ENCODE data around the gene ARNT2.
A peak's percentile ranks its signal among the peaks of the same experiment; 100 is the strongest.

ARNT2 gene

GRCh38 chr15:80459380-80459779 lies 55.2 kb downstream of the ARNT2 start:
- Histone ChIP-seq H3K4ac (ENCODE audit: low read depth in 1 of 2, low read length in 2 of 2) (no peak overlapping the region), H3K18ac (ENCODE audit: low read depth in 1 of 2, low read length in 2 of 2) (no peak overlapping the region), H3K27me3 (ENCODE audit: control insufficient read depth in 1 of 2, insufficient read depth in 1 of 2, low read length in 2 of 2) (no peaks in the 10 kb centered on the region), H3K4me3 (ENCODE audit: insufficient read depth in 1 of 2, low read depth in 1 of 2, low read length in 2 of 2) (no peak overlapping the region), H4K91ac (ENCODE audit: low read length) (no peak overlapping the region), H3K4me1 (ENCODE audit: control insufficient read depth, insufficient read depth, low read depth, low read length) (peaks cover 20% of the 10 kb centered on the region), H2BK5ac (ENCODE audit: low read depth, low read length, poor library complexity, severe bottlenecking) (no peak overlapping the region), H3K79me1 (replicated peaks; ENCODE audit: low read length, poor library complexity, severe bottlenecking) (peaks cover 1% of the 10 kb centered on the region), H3K23ac (ENCODE audit: low read length in 2 of 2) (no peak overlapping the region), H2BK15ac (ENCODE audit: low read depth, poor library complexity, severe bottlenecking) (no peak overlapping the region), H3K36me3 (ENCODE audit: control insufficient read depth in 1 of 2, insufficient read depth in 2 of 2, low read depth in 1 of 2, low read length in 2 of 2) (peaks cover 0 to 10% of the 10 kb centered on the region in 2 experiments), H2BK120ac (ENCODE audit: low read depth, low read length) (no peak overlapping the region), H4K8ac (ENCODE audit: low read length) (no peak overlapping the region), H3K27ac (ENCODE audit: low read length, poor library complexity, severe bottlenecking) (no peak overlapping the region), H3K9ac (ENCODE audit: low read length) (no peak overlapping the region), H3K9me3 (ENCODE audit: control insufficient read depth, low read length) (no peaks in the 10 kb centered on the region), H3K14ac (ENCODE audit: low read length in 2 of 2) (no peak overlapping the region), H2BK12ac (ENCODE audit: low read length in 2 of 2) (no peak overlapping the region), H2AFZ (ENCODE audit: low read depth, low read length) (no peak overlapping the region), H2AK5ac (ENCODE audit: low read length, severe bottlenecking) (no peak overlapping the region), H3K4me2 (ENCODE audit: low read length, poor library complexity, severe bottlenecking) (no peak overlapping the region)
- WGBS, result 96% methylated on average over 2 of the region's 6 CpGs
- DNase-seq, result no peak

GRCh38 chr15:80459818-80460217 lies 55.6 kb downstream of the ARNT2 start:
- Histone ChIP-seq H3K27ac (ENCODE audit: low read length, poor library complexity, severe bottlenecking) (no peak overlapping the region), H3K18ac (ENCODE audit: low read depth in 1 of 2, low read length in 2 of 2) (no peak overlapping the region), H3K9me3 (ENCODE audit: control insufficient read depth, low read length) (no peaks in the 10 kb centered on the region), H3K4me1 (ENCODE audit: control insufficient read depth, insufficient read depth, low read depth, low read length) (peaks cover 23% of the 10 kb centered on the region), H3K23ac (ENCODE audit: low read length in 2 of 2) (no peak overlapping the region), H2BK120ac (ENCODE audit: low read depth, low read length) (no peak overlapping the region), H3K9ac (ENCODE audit: low read length) (no peak overlapping the region), H2BK12ac (ENCODE audit: low read length in 2 of 2) (no peak overlapping the region), H2BK5ac (ENCODE audit: low read depth, low read length, poor library complexity, severe bottlenecking) (no peak overlapping the region), H2AFZ (ENCODE audit: low read depth, low read length) (no peak overlapping the region), H4K91ac (ENCODE audit: low read length) (no peak overlapping the region), H2BK15ac (ENCODE audit: low read depth, poor library complexity, severe bottlenecking) (no peak overlapping the region), H3K27me3 (ENCODE audit: control insufficient read depth in 1 of 2, insufficient read depth in 1 of 2, low read length in 2 of 2) (no peaks in the 10 kb centered on the region), H3K4me3 (ENCODE audit: insufficient read depth in 1 of 2, low read depth in 1 of 2, low read length in 2 of 2) (no peak overlapping the region), H3K36me3 (ENCODE audit: control insufficient read depth in 1 of 2, insufficient read depth in 2 of 2, low read depth in 1 of 2, low read length in 2 of 2) (peaks cover 0 to 10% of the 10 kb centered on the region in 2 experiments), H3K14ac (ENCODE audit: low read length in 2 of 2) (no peak overlapping the region), H3K4me2 (ENCODE audit: low read length, poor library complexity, severe bottlenecking) (no peak overlapping the region), H3K4ac (ENCODE audit: low read depth in 1 of 2, low read length in 2 of 2) (no peak overlapping the region), H2AK5ac (ENCODE audit: low read length, severe bottlenecking) (no peak overlapping the region), H3K79me1 (replicated peaks; ENCODE audit: low read length, poor library complexity, severe bottlenecking) (peaks cover 1% of the 10 kb centered on the region), H4K8ac (ENCODE audit: low read length) (no peak overlapping the region)
- WGBS, result 97% methylated on average over 3 of the region's 3 CpGs
- no peak for DNase-seq

GRCh38 chr15:80461356-80462095 lies 57.3 kb downstream of the ARNT2 start:
- Histone ChIP-seq H2AFZ (ENCODE audit: low read depth, low read length) (no peak overlapping the region), H2BK5ac (ENCODE audit: low read depth, low read length, poor library complexity, severe bottlenecking) (no peak overlapping the region), H3K27ac (ENCODE audit: low read length, poor library complexity, severe bottlenecking) (no peak overlapping the region), H2BK12ac (ENCODE audit: low read length in 2 of 2) (no peak overlapping the region), H4K8ac (ENCODE audit: low read length) (no peak overlapping the region), H3K9ac (ENCODE audit: low read length) (no peak overlapping the region), H2BK15ac (ENCODE audit: low read depth, poor library complexity, severe bottlenecking) (no peak overlapping the region), H3K36me3 (ENCODE audit: control insufficient read depth in 1 of 2, insufficient read depth in 2 of 2, low read depth in 1 of 2, low read length in 2 of 2) (peaks cover 0 to 19% of the 10 kb centered on the region in 2 experiments), H3K4me3 (ENCODE audit: insufficient read depth in 1 of 2, low read depth in 1 of 2, low read length in 2 of 2) (no peak overlapping the region), H3K23ac (ENCODE audit: low read length in 2 of 2) (no peak overlapping the region), H2AK5ac (ENCODE audit: low read length, severe bottlenecking) (peak overlapping the region; percentile 85), H3K4ac (ENCODE audit: low read depth in 1 of 2, low read length in 2 of 2) (no peak overlapping the region), H3K4me2 (ENCODE audit: low read length, poor library complexity, severe bottlenecking) (no peak overlapping the region), H3K27me3 (ENCODE audit: control insufficient read depth in 1 of 2, insufficient read depth in 1 of 2, low read length in 2 of 2) (no peaks in the 10 kb centered on the region), H3K79me1 (replicated peaks; ENCODE audit: low read length, poor library complexity, severe bottlenecking) (peaks cover 1% of the 10 kb centered on the region), H3K14ac (ENCODE audit: low read length in 2 of 2) (peak overlapping the region in 1 of 2 experiments; percentile 64), H3K4me1 (ENCODE audit: control insufficient read depth, insufficient read depth, low read depth, low read length) (peaks cover 20% of the 10 kb centered on the region), H4K91ac (ENCODE audit: low read length) (peak overlapping the region; percentile 35), H2BK120ac (ENCODE audit: low read depth, low read length) (no peak overlapping the region), H3K18ac (ENCODE audit: low read depth in 1 of 2, low read length in 2 of 2) (no peak overlapping the region), H3K9me3 (ENCODE audit: control insufficient read depth, low read length) (no peaks in the 10 kb centered on the region)
- WGBS, result 96% methylated on average over 14 of the region's 14 CpGs
- no peak for DNase-seq

- Histone ChIP-seq H3K4ac (ENCODE audit: low read depth in 1 of 2, low read length in 2 of 2) (no peak overlapping the region), H3K27ac (ENCODE audit: low read length, poor library complexity, severe bottlenecking) (no peak overlapping the region), H4K91ac (ENCODE audit: low read length) (no peak overlapping the region), H2AFZ (ENCODE audit: low read depth, low read length) (no peak overlapping the region), H3K18ac (ENCODE audit: low read depth in 1 of 2, low read length in 2 of 2) (no peak overlapping the region), H3K27me3 (ENCODE audit: control insufficient read depth in 1 of 2, insufficient read depth in 1 of 2, low read length in 2 of 2) (no peaks in the 10 kb centered on the region), H3K9ac (ENCODE audit: low read length) (no peak overlapping the region), H2BK120ac (ENCODE audit: low read depth, low read length) (no peak overlapping the region), H3K9me3 (ENCODE audit: control insufficient read depth, low read length) (no peaks in the 10 kb centered on the region), H4K8ac (ENCODE audit: low read length) (no peak overlapping the region), H2BK5ac (ENCODE audit: low read depth, low read length, poor library complexity, severe bottlenecking) (no peak overlapping the region), H2BK15ac (ENCODE audit: low read depth, poor library complexity, severe bottlenecking) (no peak overlapping the region), H3K4me2 (ENCODE audit: low read length, poor library complexity, severe bottlenecking) (no peak overlapping the region), H2AK5ac (ENCODE audit: low read length, severe bottlenecking) (peak overlapping the region; percentile 55), H3K23ac (ENCODE audit: low read length in 2 of 2) (no peak overlapping the region), H3K4me3 (ENCODE audit: insufficient read depth in 1 of 2, low read depth in 1 of 2, low read length in 2 of 2) (no peak overlapping the region), H3K4me1 (ENCODE audit: control insufficient read depth, insufficient read depth, low read depth, low read length) (peaks cover 17% of the 10 kb centered on the region), H2BK12ac (ENCODE audit: low read length in 2 of 2) (no peak overlapping the region), H3K14ac (ENCODE audit: low read length in 2 of 2) (peak overlapping the region in 1 of 2 experiments; percentile 64), H3K36me3 (ENCODE audit: control insufficient read depth in 1 of 2, insufficient read depth in 2 of 2, low read depth in 1 of 2, low read length in 2 of 2) (peaks cover 0 to 22% of the 10 kb centered on the region in 2 experiments), H3K79me1 (replicated peaks; ENCODE audit: low read length, poor library complexity, severe bottlenecking) (peaks cover 1% of the 10 kb centered on the region)
- no peak for DNase-seq
- 75% methylated on average over 4 of the region's 6 CpGs for WGBS
These were observed 57.9 kb downstream of the ARNT2 start for GRCh38 chr15:80462111-80462510.

All from mesenchymal stem cell (in vitro differentiated cells and primary cell).